GM21528 (cell line): ENCODE results near the gene TM4SF18.
"Not testable (repeated sequence)": the region's sequence is repeated elsewhere in the genome, so short reads cannot be mapped to it uniquely, and the experiment has no call there.

ENCODE experiments used
- ATAC-seq: cut with Tn5 transposase; IDR thresholded peaks from one replicate; pipeline ENCODE4 v1.9.1; 2021; ENCODE audit warnings: mild to moderate bottlenecking, moderate library complexity; ENCODE audit not compliant: unreplicated experiment, low FRiP score

TM4SF18 gene

DNA sequence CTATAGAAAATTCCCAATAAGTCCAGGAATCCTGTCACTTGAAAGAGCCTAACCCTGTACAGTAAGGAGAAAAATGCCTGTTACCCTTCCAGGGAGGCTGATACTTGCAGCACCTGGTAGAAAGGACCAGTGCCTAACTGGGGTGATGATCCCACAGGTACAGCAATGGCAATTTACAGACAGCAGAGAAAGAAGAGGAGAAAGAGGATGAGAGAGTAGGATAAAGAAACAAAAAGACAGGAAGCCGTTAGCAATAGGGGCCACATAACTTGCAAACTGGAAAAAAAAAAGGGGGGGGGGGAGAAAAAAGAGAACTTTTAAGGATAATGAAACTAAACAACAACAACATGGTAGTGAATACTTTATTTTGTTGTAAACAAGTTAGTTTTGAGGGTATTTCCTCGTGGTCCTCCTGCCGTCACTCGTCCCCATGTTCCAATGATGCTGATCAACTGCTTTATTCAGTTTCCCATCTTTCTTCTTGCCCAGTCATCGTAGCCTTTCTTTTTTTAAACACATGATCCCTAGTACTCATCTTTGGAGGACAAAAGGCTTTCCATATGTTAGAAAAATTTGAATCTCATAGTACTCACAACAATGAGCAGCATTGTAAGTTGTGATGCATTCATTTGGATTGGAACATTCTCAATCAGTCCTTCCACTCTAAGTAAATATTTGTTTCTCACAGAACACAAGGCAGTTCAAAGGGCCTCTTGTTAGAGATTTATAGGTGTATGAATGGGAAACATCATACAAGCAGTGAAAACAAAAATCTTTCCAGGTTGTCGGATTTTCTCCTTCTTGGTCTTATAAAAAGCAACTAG, 35.5 kb upstream of the TM4SF18 start:
- no peak for ATAC-seq

- no peak for ATAC-seq
Observed at GRCh38 chr3:149368201-149368673, 34.8 kb upstream of the TM4SF18 start.

DNA sequence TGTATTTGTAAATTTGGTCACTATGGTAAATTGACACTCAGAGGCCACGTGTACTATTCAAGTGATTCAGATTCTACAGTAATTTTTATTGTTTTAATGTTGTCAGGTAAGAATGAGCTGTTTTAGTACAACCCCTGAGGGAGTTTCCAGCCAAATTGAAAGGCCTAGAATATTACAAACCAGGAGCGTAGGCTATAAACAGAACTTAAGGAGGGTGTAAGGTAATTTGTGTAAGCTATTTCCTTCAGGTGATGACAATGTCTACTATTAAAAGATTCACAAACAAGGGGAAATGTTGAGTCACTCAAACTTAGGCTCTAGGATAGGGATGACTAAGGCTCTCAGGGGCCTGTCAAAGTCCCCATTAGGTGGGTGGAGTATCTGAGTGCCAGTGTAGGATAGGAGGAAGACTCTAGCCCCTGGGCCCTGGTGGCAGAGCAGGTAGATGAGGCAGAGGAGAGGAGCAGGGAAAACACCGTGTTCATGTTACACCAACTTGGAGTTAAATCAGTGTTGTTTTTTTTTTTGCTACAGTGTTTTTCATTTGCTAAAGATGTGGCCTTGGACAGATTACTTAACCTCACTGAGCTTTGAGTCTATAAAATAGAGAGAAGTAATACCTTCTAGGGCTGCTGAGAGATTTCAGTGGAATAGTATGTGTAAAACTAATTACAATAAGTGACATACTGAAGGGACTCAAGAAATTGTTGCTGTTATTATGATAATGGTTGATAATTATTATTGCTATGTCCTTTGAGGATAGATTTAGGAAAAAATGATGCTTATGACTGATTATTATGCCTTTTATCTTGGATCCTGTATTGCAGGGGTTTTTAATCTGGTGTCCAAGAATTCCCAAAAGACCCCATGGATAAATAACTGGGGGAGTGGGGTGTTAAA, 33.8 kb upstream of the TM4SF18 start:
- no peak for ATAC-seq

GRCh38 chr3:149366031-149366430, 32.6 kb upstream of the TM4SF18 start:
- ATAC-seq = no peak

- ATAC-seq = no peak
Observed at GRCh38 chr3:149364624-149365023, 31.2 kb upstream of the TM4SF18 start.

DNA sequence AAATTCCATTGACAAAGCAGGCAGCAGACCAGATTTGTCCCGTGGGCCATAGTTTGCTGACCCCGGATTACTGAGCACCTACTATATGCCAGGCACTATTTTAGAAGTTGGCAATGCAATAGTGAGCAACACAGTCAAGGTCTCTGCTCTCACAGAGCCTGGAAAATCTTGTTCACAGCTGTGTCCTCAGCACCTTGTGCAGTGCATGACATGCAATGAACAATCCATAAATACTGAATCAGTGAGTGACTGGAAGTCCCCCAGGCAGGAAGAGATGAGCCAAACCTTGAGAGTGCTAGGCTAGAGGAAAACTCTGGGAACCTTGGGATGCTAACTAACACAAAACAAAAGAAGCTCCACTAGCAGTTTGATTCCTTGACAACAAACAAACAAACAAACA, 29.6 kb upstream of the TM4SF18 start:
- ATAC-seq = no peak

DNA sequence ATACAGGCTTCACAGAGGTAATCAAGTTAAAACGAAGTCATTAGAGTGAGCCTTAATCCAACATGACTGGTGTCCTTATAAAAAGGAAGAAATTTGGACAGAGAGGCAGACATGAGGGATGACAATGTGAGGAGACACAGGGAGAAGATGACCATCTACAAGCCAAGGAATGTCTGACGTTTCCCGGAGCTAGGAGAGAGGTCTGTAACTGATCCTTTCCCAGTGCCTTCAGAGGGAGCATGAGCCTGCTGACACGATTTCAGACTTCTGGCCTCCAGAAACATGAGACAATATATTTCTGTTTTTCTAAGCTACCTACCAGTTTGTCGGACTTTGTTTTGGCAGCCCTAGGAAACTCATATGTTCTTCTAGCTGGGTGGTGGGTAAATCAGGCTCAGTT, 28.9 kb upstream of the TM4SF18 start:
- no peak for ATAC-seq

DNA sequence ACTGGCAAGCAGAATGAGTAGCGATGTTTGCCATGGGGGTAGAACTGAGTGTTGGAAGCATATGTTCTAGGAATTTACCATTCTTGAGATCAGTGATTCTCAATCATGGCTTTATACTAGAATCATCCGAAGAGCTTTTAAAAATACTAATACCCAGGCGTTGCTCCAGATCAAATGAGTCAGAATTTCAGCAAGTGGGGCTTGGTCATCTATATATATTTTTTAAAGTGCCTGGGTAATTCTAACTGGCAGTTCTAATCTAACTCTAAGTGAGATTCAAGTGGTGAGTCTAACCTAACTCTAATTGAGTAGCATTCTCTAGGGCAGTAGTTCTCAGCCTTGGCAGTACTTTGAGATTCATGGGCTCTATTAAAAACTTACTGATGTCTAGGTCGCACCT, 23.2 kb upstream of the TM4SF18 start:
- no peak for ATAC-seq

GRCh38 chr3:149356044-149356592, 22.7 kb upstream of the TM4SF18 start:
- no peak for ATAC-seq

GRCh38 chr3:149353581-149354184, 20.2 kb upstream of the TM4SF18 start:
- no peak for ATAC-seq

DNA sequence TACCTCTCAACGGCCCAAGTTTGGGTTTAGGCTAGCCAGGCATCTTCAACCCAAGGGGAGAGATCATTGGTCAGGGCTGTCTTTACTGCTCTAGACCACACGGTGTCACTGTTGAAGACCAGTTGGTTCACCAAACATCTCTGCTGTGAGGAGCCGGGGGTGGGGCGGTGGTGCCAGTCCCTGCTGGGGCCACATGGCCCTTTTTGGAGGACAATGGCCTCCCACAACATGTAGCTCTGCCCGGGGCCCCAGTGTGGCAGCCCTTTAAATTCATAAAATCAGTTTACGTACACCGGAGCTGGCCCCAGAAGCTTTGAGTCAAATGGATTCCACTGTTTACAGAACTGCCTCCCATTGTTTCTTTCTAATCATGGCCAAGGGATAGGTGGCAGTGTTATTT, 19.1 kb upstream of the TM4SF18 start:
- peak; percentile 94 for ATAC-seq

DNA sequence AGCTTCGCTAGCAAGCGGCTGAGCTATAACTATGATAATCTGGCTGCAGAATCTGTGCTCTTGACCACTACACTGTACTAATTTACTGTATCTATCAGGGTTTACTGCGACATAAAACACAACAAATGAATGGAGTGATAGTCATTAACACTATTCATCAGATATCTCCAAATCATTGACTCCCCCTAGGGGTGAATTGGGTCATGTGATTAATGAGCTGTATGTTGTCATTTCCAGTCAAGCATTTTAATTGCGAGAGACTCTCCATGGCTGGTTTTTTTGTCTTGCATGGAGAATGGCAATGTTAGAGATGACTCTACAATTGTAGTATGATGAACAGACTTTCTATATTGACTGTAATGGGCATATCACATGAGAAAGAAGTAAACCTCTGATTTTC, 10.5 kb upstream of the TM4SF18 start:
- no peak for ATAC-seq

- ATAC-seq = no peak
Observed at GRCh38 chr3:149342413-149343380, 9.3 kb upstream of the TM4SF18 start.

DNA sequence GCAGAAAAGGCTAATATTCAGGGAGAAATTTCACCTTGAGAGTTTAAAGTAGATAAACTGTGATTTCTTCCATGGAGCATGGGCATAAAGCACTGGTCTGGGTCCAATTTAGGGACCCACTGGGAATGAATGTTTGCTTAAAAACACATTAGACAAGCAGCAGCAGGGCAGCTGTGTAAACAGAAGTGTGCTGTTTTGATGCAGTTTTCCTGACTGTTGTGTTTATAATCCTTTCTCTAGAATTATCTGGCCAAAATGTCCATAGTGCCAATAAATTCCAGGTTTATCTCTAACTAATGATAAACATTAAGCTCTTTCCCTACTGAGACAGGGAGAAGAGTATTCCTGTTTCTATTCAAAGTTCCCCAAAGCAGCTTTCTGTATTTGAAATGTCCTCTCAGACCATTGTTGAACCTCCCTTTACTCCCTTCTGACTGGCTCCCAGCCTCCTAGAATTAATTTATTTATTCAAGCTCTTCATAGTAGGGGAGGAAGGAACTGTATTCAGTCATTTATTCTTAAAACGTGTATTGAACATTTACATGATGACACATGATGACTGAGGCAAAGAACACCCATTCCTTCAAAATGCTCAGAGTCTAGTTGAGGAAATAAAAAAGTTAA, 7.0 kb upstream of the TM4SF18 start:
- ATAC-seq = no peak

DNA sequence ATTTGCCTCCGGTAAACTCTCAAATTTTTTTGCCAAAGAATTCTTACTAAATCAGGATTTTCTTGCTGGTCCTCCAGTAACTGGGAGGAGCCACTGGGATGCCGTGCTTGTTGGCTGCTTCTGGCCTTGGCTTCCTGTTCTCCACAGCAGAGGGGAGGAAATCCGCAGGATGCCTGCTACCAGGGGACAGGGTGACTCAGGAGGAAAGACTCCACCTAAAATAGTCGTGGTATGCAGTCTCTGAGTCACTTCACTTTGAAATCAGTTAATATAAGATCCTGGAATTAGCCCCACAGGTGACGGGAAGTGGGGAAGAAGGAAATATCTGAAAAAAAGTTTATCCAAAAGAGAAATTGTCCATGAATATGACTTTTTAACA, 6.5 kb upstream of the TM4SF18 start:
- ATAC-seq = no peak

GRCh38 chr3:149337486-149337885, 4.0 kb upstream of the TM4SF18 start:
- not testable (repeated sequence) for ATAC-seq

GRCh38 chr3:149336925-149337324, 3.5 kb upstream of the TM4SF18 start:
- ATAC-seq = no peak

- ATAC-seq = no peak
Observed at GRCh38 chr3:149332771-149333170, 665 bp downstream of the TM4SF18 start.

GRCh38 chr3:149332227-149332765, 1.1 kb downstream of the TM4SF18 start:
- no peak for ATAC-seq
